Astrocyte (in vitro differentiated cells and primary cell): ENCODE results near the gene WASF1.

Experiments
- EZH2 ChIP-seq: IDR thresholded peaks from 2 replicates; pipeline ENCODE4 v1.6.1; 2012; ENCODE audit warnings: mild to moderate bottlenecking, low read length, inconsistent platforms; ENCODE audit not compliant: insufficient read depth
- TF ChIP-seq, protein P1 (sequence below): IDR thresholded peaks from 2 replicates; pipeline ENCODE4 v1.5.1; 2011; ENCODE audit warnings: low read depth, mild to moderate bottlenecking, inconsistent platforms, low read length, moderate library complexity; ENCODE audit not compliant: insufficient read depth

DNA sequence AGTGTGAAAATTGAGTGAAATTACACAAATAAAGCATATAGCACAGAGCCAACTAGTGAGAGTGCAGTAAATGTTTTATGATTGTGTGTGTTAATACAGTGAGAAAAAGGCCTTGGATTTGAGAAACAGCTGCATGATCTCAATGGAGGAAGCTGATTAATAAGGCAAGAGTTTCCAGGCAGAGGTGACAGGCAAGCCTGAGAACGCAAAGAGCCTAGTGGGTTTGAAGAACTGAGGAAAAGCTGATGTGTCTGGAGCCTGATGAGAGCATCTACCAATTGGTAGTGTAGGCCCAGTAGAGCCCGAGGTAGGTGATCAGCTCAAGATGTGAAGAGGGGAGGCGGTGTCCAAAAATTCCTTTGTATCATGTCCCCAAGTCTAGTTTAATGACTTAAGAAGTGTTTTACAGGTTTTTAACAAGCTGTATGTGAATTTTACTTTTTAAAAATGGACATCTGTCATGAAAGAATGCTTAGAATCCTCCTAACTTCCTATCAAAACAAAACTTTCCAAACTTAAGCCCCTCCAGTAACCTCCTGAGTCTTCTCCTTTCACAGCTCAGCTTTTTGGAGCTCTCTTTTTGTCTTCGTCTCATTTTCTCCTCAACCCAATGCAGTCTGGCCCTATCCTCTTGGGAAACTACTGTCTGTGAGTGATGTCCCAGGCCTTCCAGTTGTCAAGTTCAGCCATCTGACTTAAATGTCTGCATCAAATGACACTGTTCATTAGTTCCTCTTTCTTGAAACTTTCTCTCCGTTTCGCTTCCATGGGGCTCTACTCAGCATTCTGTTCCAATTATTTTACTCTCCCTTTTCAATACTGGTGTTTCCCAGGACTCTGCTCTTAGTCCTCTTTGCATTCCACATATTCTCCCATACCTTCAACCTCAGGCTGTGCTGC lies 1.9 kb upstream of the WASF1 start:
- TF ChIP-seq, protein P1, sequence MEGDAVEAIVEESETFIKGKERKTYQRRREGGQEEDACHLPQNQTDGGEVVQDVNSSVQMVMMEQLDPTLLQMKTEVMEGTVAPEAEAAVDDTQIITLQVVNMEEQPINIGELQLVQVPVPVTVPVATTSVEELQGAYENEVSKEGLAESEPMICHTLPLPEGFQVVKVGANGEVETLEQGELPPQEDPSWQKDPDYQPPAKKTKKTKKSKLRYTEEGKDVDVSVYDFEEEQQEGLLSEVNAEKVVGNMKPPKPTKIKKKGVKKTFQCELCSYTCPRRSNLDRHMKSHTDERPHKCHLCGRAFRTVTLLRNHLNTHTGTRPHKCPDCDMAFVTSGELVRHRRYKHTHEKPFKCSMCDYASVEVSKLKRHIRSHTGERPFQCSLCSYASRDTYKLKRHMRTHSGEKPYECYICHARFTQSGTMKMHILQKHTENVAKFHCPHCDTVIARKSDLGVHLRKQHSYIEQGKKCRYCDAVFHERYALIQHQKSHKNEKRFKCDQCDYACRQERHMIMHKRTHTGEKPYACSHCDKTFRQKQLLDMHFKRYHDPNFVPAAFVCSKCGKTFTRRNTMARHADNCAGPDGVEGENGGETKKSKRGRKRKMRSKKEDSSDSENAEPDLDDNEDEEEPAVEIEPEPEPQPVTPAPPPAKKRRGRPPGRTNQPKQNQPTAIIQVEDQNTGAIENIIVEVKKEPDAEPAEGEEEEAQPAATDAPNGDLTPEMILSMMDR: no peak
- no peak for TF ChIP-seq EZH2
